HEK293 (cell line): Measurements from ENCODE around the gene E2F1.

Experiments
- ZNF112 ChIP-seq: fragments of 450-650 bp; formaldehyde crosslinking; IDR thresholded peaks from 2 replicates; pipeline ENCODE4 v1.5.0; 2017; ENCODE audit warnings: missing biosample characterization, missing genetic modification characterization
- ZNF623 ChIP-seq: fragments of 450-650 bp; formaldehyde crosslinking; IDR thresholded peaks from 2 replicates; pipeline ENCODE4 v1.5.1; 2016; ENCODE audit warnings: missing biosample characterization, missing genetic modification characterization
- TF ChIP-seq, protein P1 (sequence below): fragments of 450-650 bp; formaldehyde crosslinking; IDR thresholded peaks from 2 replicates; pipeline ENCODE4 v1.5.1; 2016; ENCODE audit warnings: missing biosample characterization, missing genetic modification characterization
- TF ChIP-seq, protein P2 (sequence below): fragments of 450-650 bp; formaldehyde crosslinking; IDR thresholded peaks from 2 replicates; pipeline ENCODE4 v1.5.1; 2016; ENCODE audit warnings: missing biosample characterization, missing genetic modification characterization
- TF ChIP-seq, protein P3 (sequence below): fragments of 450-650 bp; formaldehyde crosslinking; IDR thresholded peaks from 2 replicates; pipeline ENCODE4 v1.5.1; 2016; ENCODE audit warnings: missing biosample characterization, missing genetic modification characterization, borderline replicate concordance

DNA sequence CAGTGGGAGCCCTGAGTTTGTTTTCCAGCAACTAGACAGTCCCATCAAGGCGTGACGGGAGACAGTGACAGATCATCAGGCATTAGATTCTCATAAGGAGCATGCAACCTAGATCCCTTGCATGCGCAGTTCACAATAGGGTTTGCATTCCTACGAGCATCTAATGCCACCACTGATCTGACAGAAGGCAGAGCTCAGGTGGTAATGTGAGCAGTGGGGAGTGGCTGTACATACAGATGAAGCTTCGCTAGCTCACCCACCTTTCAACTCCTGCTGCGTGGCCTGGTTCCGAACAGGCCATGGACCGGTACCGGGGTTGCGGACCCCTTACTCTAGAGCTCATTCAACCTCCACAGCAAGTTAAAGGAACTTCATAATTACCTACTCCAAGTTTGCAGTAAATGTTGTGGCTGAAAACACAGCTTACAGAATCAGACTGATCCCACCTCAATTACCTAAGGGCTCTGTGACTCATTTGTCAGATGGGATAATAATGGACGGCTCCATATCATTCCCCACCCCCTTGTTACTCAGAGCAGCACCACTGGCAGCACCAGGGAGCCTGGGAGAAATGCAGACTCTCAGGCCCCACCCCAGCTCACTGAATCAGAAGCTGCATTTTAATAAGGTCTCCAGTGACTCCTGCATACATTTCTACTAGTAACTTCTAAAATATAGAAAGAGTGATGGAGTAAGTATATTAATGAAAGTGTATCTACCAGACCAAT lies 18.2 kb upstream of the E2F1 start:
- TF ChIP-seq, protein P1, sequence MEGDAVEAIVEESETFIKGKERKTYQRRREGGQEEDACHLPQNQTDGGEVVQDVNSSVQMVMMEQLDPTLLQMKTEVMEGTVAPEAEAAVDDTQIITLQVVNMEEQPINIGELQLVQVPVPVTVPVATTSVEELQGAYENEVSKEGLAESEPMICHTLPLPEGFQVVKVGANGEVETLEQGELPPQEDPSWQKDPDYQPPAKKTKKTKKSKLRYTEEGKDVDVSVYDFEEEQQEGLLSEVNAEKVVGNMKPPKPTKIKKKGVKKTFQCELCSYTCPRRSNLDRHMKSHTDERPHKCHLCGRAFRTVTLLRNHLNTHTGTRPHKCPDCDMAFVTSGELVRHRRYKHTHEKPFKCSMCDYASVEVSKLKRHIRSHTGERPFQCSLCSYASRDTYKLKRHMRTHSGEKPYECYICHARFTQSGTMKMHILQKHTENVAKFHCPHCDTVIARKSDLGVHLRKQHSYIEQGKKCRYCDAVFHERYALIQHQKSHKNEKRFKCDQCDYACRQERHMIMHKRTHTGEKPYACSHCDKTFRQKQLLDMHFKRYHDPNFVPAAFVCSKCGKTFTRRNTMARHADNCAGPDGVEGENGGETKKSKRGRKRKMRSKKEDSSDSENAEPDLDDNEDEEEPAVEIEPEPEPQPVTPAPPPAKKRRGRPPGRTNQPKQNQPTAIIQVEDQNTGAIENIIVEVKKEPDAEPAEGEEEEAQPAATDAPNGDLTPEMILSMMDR (tag by site-specific recombination) = no peak
- TF ChIP-seq, protein P2, sequence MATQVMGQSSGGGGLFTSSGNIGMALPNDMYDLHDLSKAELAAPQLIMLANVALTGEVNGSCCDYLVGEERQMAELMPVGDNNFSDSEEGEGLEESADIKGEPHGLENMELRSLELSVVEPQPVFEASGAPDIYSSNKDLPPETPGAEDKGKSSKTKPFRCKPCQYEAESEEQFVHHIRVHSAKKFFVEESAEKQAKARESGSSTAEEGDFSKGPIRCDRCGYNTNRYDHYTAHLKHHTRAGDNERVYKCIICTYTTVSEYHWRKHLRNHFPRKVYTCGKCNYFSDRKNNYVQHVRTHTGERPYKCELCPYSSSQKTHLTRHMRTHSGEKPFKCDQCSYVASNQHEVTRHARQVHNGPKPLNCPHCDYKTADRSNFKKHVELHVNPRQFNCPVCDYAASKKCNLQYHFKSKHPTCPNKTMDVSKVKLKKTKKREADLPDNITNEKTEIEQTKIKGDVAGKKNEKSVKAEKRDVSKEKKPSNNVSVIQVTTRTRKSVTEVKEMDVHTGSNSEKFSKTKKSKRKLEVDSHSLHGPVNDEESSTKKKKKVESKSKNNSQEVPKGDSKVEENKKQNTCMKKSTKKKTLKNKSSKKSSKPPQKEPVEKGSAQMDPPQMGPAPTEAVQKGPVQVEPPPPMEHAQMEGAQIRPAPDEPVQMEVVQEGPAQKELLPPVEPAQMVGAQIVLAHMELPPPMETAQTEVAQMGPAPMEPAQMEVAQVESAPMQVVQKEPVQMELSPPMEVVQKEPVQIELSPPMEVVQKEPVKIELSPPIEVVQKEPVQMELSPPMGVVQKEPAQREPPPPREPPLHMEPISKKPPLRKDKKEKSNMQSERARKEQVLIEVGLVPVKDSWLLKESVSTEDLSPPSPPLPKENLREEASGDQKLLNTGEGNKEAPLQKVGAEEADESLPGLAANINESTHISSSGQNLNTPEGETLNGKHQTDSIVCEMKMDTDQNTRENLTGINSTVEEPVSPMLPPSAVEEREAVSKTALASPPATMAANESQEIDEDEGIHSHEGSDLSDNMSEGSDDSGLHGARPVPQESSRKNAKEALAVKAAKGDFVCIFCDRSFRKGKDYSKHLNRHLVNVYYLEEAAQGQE (tag by site-specific recombination) = no peak
- TF ChIP-seq ZNF623 (tag by site-specific recombination) (no peak), ZNF112 (tag by site-specific recombination) (no peak)
- TF ChIP-seq, protein P3, sequence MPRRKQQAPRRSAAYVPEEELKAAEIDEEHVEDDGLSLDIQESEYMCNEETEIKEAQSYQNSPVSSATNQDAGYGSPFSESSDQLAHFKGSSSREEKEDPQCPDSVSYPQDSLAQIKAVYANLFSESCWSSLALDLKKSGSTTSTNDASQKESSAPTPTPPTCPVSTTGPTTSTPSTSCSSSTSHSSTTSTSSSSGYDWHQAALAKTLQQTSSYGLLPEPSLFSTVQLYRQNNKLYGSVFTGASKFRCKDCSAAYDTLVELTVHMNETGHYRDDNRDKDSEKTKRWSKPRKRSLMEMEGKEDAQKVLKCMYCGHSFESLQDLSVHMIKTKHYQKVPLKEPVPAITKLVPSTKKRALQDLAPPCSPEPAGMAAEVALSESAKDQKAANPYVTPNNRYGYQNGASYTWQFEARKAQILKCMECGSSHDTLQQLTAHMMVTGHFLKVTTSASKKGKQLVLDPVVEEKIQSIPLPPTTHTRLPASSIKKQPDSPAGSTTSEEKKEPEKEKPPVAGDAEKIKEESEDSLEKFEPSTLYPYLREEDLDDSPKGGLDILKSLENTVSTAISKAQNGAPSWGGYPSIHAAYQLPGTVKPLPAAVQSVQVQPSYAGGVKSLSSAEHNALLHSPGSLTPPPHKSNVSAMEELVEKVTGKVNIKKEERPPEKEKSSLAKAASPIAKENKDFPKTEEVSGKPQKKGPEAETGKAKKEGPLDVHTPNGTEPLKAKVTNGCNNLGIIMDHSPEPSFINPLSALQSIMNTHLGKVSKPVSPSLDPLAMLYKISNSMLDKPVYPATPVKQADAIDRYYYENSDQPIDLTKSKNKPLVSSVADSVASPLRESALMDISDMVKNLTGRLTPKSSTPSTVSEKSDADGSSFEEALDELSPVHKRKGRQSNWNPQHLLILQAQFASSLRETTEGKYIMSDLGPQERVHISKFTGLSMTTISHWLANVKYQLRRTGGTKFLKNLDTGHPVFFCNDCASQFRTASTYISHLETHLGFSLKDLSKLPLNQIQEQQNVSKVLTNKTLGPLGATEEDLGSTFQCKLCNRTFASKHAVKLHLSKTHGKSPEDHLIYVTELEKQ (tag by site-specific recombination) = no peak
